Testis (tissue), 2 donors: ENCODE data around the gene ATE1.

Experiments used
- POLR2A ChIP-seq: fragments of 450-650 bp; IDR thresholded peaks from one replicate; pipeline ENCODE4 v1.6.1; 2017; ENCODE audit warnings: antibody characterized with exemption, mild to moderate bottlenecking, moderate library complexity
- TF ChIP-seq, protein P1 (sequence below), 3 experiments: fragments of 450-650 bp in 2 of 3; fragments of 200-600 bp in 1 of 3; sonication (generic) in 1 of 3; IDR thresholded peaks; one replicate each; pipeline ENCODE4 v1.5.1; 2016 to 2019; ENCODE audit warnings: antibody characterized with exemption in 3 of 3, mild to moderate bottlenecking in 2 of 3, moderate library complexity in 1 of 3

DNA sequence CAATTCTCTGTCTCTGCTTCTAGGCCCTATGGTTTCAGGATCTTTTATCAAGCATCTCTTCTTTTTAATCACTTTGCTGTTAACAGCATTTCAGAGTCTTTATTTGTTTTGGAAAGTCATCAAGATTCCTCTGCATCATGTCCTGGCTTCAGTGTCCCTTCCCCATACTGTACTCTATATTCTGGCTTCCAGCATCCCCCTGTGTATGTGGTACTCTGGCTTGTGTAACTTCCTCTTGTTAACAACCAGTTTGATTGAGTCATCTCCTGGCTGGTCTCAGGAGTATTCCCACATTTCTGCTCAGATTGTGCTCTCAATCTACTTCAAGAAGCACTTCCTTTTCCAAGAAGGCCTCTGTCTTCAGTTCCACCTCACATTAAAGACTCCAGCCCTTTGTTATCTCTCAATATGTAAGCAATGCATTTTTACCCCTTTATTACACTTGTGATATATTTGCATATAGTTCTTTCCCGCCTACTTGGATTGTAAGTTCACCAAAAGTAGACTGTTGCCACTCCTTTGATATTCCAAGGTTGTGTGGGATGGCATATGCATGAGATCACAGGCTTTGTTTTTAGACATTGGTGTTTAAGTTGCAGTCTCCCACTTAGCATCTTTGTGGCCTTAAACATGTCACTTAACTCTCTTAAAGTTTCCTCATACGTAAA, 15.1 kb upstream of the ATE1 start:
- TF ChIP-seq, protein P1, sequence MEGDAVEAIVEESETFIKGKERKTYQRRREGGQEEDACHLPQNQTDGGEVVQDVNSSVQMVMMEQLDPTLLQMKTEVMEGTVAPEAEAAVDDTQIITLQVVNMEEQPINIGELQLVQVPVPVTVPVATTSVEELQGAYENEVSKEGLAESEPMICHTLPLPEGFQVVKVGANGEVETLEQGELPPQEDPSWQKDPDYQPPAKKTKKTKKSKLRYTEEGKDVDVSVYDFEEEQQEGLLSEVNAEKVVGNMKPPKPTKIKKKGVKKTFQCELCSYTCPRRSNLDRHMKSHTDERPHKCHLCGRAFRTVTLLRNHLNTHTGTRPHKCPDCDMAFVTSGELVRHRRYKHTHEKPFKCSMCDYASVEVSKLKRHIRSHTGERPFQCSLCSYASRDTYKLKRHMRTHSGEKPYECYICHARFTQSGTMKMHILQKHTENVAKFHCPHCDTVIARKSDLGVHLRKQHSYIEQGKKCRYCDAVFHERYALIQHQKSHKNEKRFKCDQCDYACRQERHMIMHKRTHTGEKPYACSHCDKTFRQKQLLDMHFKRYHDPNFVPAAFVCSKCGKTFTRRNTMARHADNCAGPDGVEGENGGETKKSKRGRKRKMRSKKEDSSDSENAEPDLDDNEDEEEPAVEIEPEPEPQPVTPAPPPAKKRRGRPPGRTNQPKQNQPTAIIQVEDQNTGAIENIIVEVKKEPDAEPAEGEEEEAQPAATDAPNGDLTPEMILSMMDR (IDR thresholded peaks at IDR 0.05), result no peak
- no peak for TF ChIP-seq POLR2A
